ENCODE data around the gene MYH11. TPM values are rescaled to one million over a fixed set of nuclear protein-coding genes. Genes with fewer than 3 reads are reported as not detected.

Gene MYH11
- total RNA-seq, 2 donors from 2014 or later = 968 to 2,091 TPM

DNA sequence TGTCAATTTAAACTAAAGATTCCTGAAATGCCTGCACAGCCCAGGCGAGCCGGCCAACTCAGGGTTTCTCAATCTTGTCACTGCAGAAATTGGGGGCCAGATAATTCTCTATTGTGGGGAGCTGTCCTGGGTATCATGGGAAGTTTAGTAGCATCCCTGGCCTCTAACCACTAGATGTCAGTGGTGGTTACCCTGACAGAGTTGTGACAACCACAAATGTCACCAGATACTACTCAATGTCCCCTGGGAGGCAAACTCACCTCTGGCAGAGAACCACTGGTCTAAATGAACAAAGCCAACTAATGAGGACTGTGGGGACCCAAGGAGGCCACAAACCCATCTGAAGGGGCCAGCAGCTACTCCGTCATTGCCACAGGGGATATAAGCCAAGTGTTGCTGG, 90.9 kb downstream of the MYH11 start:
- Histone ChIP-seq H3K4me3 (no peak overlapping the region), H3K27me3 (replicated peaks; ENCODE audit: insufficient read depth) (no peaks in the 10 kb centered on the region), H3K4me1 (replicated peaks) (no peaks in the 10 kb centered on the region), H3K27ac (no peak overlapping the region), H3K9me3 (no peaks in the 10 kb centered on the region), H3K36me3 (no peaks in the 10 kb centered on the region)
- peak; percentile 28 for DNase-seq (ENCODE audit: low spot score)
- intact Hi-C loops (cut with DNase I) = no loop called here
- WGBS = 17% methylated on average over 3 of the region's 3 CpGs
- TF ChIP-seq POLR2AphosphoS5 (IDR thresholded peaks at IDR 0.05) (peak; percentile 19), POLR2A (IDR thresholded peaks at IDR 0.05) (no peak)
- TF ChIP-seq, protein P1, sequence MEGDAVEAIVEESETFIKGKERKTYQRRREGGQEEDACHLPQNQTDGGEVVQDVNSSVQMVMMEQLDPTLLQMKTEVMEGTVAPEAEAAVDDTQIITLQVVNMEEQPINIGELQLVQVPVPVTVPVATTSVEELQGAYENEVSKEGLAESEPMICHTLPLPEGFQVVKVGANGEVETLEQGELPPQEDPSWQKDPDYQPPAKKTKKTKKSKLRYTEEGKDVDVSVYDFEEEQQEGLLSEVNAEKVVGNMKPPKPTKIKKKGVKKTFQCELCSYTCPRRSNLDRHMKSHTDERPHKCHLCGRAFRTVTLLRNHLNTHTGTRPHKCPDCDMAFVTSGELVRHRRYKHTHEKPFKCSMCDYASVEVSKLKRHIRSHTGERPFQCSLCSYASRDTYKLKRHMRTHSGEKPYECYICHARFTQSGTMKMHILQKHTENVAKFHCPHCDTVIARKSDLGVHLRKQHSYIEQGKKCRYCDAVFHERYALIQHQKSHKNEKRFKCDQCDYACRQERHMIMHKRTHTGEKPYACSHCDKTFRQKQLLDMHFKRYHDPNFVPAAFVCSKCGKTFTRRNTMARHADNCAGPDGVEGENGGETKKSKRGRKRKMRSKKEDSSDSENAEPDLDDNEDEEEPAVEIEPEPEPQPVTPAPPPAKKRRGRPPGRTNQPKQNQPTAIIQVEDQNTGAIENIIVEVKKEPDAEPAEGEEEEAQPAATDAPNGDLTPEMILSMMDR (IDR thresholded peaks at IDR 0.05) = peak in 3 of 4 experiments; percentile 51 to 69 (median 65)

DNA sequence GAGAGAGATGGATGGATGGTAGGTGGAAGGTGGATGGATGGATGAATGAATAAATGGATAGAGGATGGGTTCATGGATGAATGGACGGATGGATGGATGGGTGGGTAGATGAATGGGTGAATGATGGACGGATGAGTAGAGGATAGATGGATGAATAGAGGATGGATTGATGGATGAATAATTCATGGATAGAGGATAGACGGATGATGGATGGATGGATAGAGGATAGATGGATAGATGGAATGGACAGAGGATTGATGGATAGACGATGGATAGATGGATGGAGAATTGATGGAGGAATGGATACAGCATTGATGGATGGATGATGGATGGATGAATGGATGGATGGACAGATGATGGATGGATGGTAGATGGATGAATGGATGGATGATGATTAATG, 91.7 kb downstream of the MYH11 start:
- DNase-seq (ENCODE audit: low spot score) = no peak
- Histone ChIP-seq H3K4me1 (replicated peaks) (no peaks in the 10 kb centered on the region), H3K36me3 (no peaks in the 10 kb centered on the region), H3K27me3 (replicated peaks; ENCODE audit: insufficient read depth) (no peaks in the 10 kb centered on the region), H3K9me3 (no peaks in the 10 kb centered on the region), H3K27ac (no peak overlapping the region), H3K4me3 (no peak overlapping the region)
- 87% methylated on average over 4 of the region's 4 CpGs for WGBS
- intact Hi-C loops (cut with DNase I) = no loop called here
- no peak for TF ChIP-seq POLR2A (IDR thresholded peaks at IDR 0.05)
- no peak for TF ChIP-seq POLR2AphosphoS5 (IDR thresholded peaks at IDR 0.05)
- TF ChIP-seq, protein P1 (IDR thresholded peaks at IDR 0.05) = no peak

DNA sequence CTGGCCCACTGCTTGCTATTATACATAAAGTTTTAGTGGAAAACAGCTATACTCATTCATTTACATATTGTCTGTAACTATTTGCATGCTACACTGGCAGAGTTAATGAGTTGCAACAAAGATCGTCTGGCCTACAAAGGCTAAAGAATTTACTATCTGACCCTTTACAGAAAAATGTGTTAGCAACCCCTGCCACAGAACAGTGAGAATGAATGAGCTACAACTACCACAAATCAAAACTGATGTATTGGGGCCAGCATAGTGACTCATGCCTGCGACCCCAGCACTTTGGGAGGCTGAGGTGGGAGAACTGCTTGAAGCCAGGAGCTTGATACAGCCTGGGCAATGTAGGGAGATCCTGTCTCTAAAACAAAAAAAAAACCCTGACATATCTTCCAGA, 92.7 kb downstream of the MYH11 start:
- no peak for TF ChIP-seq POLR2A (IDR thresholded peaks at IDR 0.05)
- TF ChIP-seq POLR2AphosphoS5 (IDR thresholded peaks at IDR 0.05) = no peak
- TF ChIP-seq, protein P1 (IDR thresholded peaks at IDR 0.05) = no peak
- H3K4me3 ChIP-seq = no peak overlapping the region
- H3K27me3 ChIP-seq (replicated peaks; ENCODE audit: insufficient read depth) = no peaks in the 10 kb centered on the region
- DNase-seq (ENCODE audit: low spot score) = no peak
- H3K9me3 ChIP-seq = no peaks in the 10 kb centered on the region
- 39% methylated on average over 2 of the region's 2 CpGs for WGBS
- intact Hi-C loops (cut with DNase I) = no loop called here
- H3K36me3 ChIP-seq = no peaks in the 10 kb centered on the region
- H3K4me1 ChIP-seq (replicated peaks) = no peaks in the 10 kb centered on the region
- H3K27ac ChIP-seq = no peak overlapping the region

DNA sequence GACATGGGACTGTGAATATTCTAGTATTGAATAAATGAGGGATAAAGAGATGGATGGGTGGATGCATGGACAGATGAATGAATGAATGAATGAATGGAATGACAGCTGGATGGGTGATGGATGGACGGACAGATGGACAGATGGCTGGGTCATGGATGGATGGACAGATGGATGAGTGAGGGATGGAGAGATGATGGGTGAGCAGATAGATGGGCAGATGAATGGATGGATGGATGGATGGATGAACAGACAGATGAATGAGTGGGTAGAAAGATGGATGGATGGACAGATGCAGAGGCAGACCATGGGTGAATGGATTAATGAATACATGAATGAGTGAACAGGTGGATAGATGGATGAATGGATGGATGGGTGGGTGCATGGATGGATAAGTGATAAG, 96.7 kb downstream of the MYH11 start:
- no peaks in the 10 kb centered on the region for H3K36me3 ChIP-seq
- no peaks in the 10 kb centered on the region for H3K4me1 ChIP-seq (replicated peaks)
- H3K27me3 ChIP-seq (replicated peaks; ENCODE audit: insufficient read depth) = no peaks in the 10 kb centered on the region
- intact Hi-C loops (cut with DNase I) = no loop called here
- no peak overlapping the region for H3K4me3 ChIP-seq
- WGBS = 94% methylated on average over 1 of the region's 1 CpG
- H3K9me3 ChIP-seq = no peaks in the 10 kb centered on the region
- DNase-seq (ENCODE audit: low spot score) = no peak
- TF ChIP-seq POLR2AphosphoS5 (IDR thresholded peaks at IDR 0.05) (no peak), POLR2A (IDR thresholded peaks at IDR 0.05) (no peak)
- TF ChIP-seq, protein P1 (IDR thresholded peaks at IDR 0.05) = no peak
- H3K27ac ChIP-seq = no peak overlapping the region

DNA sequence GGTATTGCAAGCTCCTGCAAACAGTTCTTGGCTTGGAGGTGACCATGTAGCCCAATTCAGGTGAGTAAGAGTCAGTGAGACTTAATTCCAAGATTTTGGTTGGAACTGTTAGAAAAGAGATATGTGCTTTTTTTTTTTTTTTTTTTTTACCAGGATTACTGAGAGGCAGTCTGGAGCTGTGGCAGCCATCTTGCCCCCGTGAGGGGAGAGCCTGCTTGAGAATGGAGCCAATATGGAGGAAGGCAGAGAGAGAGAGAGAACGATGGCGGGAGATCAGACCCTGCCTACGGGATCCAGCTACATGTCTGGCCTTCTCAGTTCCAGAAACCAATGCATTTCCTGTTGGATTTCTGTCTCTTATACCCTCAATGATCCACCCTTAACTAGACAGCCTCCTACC, 97.8 kb downstream of the MYH11 start:
- Histone ChIP-seq H3K4me1 (replicated peaks) (no peaks in the 10 kb centered on the region), H3K27me3 (replicated peaks; ENCODE audit: insufficient read depth) (no peaks in the 10 kb centered on the region), H3K27ac (no peak overlapping the region), H3K36me3 (no peaks in the 10 kb centered on the region), H3K4me3 (no peak overlapping the region), H3K9me3 (no peaks in the 10 kb centered on the region)
- TF ChIP-seq POLR2A (IDR thresholded peaks at IDR 0.05) = no peak
- TF ChIP-seq, protein P1 (IDR thresholded peaks at IDR 0.05) = no peak
- no peak for TF ChIP-seq POLR2AphosphoS5 (IDR thresholded peaks at IDR 0.05)
- intact Hi-C loops (cut with DNase I) = no loop called here
- WGBS = 91% methylated on average over 4 of the region's 4 CpGs
- no peak for DNase-seq (ENCODE audit: low spot score)

Measured in prostate gland (tissue), 2 donors.